HG03342 (cell line): ENCODE data around the gene VAMP2.
"Not testable (repeated sequence)": the region's sequence is repeated elsewhere in the genome, so short reads cannot be mapped to it uniquely, and the experiment has no call there.

ENCODE experiments used
- ATAC-seq: cut with Tn5 transposase; IDR thresholded peaks from one replicate; pipeline ENCODE4 v1.9.1; 2021; ENCODE audit warnings: mild to moderate bottlenecking, moderate library complexity; ENCODE audit not compliant: unreplicated experiment

VAMP2 gene

DNA sequence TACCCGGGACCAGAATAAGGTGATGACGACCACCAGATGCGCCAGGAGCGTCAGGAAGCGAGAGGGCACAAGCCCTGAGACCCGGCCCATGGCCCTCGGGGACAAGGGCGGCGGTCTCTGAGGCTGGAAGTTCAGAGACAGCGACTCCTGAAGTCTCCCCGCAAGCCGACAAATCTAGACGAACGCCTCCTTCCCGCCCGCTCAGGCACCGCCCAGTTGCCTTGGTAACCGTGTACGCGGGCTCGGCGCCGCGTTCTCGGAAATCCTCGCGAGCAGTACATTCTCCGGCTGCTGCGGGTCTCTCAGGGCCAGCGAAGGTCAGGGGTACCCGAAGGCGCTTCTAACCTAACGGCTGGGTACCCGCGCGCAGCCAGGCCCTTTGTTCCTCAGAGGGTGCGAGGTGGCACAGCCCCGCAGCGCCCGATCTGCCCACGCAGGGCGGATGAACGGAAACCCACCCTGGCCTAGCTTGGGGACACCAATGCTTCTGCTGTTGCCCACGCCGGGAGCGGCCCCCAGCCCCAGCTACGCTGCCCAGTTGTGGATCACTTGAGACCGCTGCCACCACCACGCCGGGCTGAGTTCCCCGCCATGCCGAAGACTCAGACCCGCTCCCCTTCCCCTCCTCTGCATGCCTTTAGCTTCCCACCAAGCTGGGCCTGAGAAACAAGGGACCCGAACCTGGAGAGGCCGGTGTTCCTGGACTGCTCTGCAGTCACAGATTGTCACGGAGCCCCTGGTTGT lies 13.6 kb upstream of the VAMP2 start, which contains the start of gene TMEM107:
Gene TMEM107 (minus strand): TSS at position 184 of the 744 bp plus-strand sequence. CDS start 94 bp downstream, at position 90.
- ATAC-seq, result peak; percentile 34

DNA sequence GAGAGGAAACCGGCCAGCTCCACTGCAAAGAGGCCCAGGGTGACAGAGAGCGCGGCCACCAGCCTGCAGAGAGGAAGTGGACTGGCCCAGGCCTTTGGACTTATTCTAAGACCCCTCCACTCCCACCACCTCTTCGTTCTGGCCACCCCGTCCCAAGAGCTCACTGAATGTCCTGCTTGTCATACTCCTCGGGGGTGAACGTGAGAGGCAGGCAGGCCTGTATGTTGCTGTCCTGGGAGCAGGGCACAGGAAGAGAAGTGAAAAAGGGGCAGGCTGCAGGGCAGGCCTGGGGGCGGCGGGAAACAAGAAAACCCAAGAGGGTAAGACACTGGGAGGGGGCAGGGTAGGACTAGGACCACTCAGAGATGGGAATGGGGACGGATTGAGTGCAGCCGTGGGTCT lies 13.0 kb upstream of the VAMP2 start:
- no peak for ATAC-seq

DNA sequence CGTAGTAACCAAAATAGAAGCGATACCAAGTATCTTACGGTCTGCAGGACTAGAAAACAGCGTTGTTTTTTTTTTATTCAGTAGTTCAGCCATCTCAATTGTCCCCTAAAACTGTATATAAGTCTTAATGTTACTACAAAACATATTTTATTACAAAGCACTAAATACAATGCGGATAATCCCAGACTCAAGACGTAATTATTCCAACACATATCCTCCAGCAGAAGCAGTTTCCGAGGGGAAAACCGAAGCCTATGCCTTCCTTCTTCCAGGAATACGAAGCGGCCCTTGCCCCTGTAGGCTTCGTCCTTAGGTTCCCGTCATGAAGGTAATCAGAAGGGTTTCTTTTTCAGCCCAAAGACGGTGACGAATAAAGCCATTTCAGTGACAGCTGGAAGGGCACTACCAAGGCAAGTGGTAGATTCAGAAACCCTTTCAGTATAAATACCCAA lies 11.1 kb upstream of the VAMP2 start:
- ATAC-seq, result no peak

DNA sequence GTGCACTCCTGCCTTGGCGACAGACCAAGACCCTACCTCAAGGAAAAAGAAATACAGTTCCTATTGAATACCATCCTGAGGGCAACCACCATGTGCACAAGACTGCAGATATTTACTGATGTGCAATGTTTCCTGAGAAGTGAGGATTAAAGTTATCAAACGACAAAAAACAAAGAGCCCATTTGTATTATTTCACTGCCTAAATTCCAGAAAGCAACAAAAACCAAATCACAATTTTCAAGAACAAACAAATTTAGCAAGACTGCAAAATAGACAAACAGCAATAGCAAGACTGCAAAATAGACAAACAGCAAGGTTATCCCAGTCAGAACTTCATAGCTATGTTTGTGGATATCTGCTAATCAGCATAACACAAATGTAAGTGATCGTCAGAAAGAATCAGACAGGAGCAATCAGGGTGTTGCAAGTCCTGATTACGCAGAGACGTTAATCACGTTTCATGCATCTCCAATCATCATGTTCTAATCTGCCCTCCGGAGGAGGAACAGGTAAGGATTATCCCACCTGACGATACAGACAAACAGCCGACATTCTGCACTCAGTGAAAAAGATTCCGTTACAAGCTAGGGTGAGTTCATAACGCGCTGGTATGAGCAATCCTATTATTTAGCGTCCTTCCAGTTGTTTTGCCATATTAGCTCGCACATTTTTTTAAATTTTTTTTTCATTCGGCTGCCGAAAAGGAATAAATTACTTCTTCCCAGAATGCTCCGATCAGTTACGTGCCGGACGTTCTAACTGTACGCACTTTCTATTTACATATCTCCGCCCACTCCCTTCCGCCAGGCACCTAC lies 10.5 kb upstream of the VAMP2 start:
- ATAC-seq, result peak; percentile 62

DNA sequence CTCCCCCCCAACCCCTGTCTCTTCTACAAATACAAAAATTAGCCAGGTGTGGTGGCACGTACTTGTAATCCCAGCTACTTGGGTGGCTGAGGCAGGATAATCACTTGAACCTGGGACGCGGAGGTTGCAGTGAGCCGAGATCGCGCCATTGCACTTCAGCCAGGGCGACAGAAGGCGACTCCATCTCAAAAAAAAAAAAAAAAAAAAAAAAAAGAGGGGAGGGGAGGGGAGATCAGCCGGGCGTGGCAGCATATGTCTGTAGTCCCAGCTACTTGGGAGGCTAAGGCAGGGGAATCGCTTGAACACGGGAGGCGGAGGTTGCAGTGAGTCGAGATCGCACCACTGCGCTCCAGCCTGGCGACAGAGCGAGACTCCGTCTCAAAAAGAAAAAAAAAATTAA lies 7.4 kb upstream of the VAMP2 start:
- not testable (repeated sequence) for ATAC-seq

- no peak for ATAC-seq
These were observed 4.8 kb upstream of the VAMP2 start for GRCh38 chr17:8167526-8167925.

DNA sequence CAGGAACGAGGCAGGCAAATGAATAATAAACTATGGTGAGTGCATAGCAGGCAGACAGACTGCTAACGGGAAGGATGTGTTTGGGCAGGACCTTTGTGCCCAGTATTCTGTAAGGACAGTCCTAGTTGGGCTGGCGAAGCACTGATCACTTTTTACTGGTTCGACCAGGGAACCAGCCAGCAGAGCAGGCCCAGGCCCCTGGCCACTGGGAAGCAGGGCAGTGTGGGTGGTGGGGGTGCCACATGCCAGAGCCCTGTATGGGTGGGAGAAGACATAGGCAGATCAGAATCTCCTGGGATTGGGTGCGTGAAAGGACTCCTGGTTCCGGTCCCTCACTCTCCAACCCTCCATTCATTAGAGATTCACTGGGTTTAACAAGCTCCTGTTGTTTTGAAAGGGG lies 4.0 kb upstream of the VAMP2 start:
- no peak for ATAC-seq

DNA sequence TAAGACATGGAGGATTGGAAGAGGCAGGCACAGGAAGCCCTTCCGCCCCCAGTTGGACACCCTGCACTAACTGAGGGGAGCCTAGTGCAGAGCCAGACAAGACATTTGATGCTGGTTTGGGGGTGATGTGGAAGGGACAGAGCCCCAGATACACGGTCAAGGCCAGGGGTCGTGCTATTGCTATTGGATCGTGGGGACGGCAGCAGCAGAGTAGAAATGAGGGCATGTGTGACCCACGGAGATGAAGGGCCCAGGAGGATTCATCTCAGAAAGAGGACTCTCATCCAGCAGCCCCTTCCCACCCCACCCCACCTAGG lies 2.0 kb upstream of the VAMP2 start:
- no peak for ATAC-seq

DNA sequence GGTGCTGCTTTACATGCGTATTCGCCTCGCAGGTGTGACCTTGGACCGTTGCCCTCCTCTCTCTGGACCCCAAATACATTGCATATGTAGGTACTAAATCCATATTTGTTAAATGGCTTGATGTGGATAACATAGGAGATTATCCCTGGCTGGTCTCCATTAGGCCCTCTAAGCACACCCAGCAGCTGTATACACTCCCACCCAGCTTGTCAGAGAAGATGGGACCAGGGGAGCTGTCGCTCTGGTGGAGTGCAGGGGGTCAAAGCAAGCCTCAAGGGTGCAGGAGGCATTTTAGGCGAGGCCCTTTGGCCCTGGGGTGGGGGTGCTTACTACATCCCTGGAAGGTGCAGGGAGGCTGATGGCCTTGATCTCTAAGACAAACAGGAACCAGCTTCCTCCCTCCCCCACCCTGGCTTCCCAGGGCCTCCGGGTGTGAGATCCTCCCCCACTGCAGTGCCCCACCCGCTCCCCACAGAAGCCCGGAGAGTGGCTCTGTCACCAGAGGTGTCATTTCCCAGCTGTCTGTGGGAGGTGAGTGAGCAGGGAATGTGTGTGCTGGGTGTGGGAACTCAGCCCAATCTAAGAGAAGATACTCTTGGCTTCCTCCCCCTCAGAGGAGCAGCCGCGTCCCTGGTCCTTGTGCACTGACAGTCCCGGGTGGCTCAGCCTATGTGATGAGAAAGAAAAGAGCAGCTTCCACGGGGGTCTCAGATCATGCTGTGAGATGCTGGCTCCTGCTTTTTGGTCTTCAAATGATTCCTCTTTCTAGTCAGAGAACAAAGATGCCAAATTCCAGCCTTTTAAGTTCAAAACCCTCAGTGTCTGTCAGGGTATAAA lies 1.4 kb upstream of the VAMP2 start:
- no peak for ATAC-seq

DNA sequence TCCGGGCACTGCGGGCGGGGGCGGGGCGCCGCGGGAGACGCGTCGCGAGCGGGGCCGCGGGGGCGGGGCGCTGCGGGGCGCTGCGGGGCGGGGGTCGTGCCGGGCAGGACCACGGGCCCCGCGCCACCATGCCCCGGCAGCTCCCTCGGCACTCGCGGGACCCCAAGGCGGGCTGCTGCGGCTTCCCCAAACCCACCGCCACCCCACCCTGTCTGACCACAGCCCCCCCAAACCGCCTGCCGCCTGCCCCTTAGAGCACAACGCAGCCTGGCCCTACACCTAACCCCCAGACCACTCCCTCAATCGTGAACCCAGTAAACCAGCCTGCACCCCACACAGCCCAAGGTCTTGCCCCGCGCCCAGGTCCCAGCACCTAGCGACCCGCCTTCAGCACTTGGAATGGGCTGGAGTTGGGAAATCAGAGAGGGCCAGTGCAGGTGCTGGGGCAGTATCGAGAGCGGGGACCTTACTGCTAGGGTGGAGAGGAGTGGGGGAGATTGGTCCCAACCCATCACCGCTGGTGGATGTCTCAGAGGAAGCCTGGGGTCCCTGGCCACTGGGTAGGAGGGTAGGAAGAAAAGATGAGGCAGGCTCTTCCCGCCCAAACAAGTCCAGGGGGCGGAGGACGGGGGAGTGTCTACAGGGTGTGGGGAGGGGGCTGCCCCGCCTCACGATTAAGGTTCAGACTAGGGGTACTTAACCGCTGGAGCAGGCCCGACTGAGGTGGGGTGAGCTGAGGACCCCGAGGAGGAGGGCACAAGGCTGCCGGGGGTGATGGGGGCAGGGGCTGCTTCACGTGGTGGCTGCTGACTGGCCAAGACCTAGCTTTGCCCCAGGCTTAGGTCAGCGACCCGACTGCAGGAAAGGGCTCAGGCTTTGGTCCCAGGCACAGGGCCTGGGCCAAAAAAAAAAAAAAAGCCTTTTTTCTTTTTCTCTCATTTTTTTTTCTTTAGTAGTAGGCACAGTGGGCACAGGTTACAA lies 539 bp upstream of the VAMP2 start:
- no peak for ATAC-seq

DNA sequence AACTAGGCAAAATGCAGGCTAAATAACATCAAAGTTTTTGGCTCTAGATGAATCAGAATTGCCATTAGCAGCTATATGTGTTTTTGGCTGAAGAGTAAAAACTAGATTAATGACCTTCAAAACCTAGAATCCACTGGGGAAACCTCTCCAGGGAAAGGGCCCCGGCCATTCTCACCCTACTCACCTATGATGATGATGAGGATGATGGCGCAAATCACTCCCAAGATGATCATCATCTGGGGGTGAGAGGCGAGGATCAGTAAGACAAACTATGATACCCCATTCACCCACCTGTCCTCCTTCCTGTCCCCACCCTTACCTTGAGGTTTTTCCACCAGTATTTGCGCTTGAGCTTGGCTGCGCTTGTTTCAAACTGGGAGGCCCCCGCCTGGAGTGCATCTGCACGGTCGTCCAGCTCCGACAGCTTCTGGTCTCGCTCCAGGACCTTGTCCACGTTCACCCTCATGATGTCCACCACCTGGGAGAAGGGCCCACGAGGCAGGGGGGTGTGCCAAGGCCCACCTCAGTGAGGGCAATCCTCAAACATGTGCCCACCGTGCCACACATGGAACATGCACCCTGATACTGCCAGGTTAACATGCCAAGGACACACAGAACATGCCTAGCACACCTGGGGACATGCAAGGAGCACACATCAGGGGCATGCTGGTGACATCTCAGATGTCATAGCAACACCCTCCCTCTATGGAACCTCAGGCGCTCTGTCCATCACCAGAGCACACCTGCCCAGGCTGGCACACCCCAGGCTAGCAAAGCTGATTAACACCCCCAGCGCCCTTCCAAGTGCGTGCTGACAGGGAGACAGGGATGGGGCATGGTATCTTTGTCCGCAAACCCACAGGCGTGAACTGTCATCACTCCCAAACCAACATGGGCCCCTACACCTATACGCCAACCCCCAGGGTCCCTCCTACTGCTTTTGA lies 1.2 kb downstream of the VAMP2 start:
- no peak for ATAC-seq

DNA sequence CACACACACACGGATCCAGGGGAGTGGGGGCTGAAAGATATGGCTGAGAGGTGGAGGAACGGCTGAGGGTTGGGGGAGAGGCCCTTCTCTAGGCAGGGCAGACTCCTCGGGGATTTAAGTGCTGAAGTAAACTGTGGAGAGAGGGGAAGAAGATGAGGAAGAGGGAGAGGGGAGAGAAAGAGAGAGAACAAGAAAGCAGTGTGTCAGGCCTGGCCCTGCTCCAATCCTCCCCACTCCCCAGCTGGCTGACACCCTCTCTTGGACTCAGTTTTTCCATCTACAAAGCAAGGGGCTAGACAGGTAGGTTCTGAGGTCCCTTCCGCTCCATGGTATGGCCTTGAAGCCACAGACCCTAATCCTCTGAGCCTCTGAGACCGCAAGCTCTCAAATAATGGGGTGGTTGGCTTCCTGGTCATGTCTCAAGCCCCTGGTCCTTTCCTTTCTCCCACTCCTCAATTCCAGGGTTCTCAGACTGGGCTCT lies 2.0 kb downstream of the VAMP2 start:
- no peak for ATAC-seq

DNA sequence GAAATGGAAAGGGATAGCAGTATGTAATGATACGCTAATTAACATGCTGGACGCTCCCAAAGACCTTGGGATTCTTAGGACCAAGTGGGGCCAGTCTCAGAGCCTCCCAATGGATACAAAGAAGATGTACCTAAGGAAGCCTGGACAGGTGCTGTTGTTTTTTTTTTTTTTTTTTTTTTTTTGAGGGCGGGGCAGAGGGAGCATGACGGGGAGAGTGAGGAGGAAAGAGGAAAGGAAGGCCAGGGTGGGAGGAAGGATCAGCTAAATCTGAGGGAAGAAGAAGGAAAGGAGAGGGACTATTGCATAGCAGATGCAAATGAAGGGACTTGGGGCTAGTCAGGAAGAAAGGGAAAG lies 2.5 kb downstream of the VAMP2 start:
- ATAC-seq, result no peak

- no peak for ATAC-seq
These were observed 3.1 kb downstream of the VAMP2 start for GRCh38 chr17:8159459-8160223.

DNA sequence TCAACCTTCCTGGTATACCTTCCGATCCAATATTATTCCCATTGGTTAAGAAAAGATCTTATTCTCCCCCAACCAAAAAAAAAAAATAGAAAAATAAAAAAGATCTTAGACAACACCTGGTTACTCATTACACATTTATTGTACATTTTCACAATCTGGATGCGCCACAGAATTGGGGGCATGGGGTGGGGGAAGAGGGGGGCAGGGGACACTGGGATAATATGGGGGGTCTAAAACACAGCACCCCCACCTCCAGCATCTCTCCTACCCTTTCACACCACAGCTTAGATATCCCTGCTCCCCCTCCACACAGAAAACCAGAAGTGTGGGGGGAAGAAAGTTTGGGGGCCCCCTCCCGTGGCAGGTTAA lies 3.7 kb downstream of the VAMP2 start:
- ATAC-seq, result no peak

DNA sequence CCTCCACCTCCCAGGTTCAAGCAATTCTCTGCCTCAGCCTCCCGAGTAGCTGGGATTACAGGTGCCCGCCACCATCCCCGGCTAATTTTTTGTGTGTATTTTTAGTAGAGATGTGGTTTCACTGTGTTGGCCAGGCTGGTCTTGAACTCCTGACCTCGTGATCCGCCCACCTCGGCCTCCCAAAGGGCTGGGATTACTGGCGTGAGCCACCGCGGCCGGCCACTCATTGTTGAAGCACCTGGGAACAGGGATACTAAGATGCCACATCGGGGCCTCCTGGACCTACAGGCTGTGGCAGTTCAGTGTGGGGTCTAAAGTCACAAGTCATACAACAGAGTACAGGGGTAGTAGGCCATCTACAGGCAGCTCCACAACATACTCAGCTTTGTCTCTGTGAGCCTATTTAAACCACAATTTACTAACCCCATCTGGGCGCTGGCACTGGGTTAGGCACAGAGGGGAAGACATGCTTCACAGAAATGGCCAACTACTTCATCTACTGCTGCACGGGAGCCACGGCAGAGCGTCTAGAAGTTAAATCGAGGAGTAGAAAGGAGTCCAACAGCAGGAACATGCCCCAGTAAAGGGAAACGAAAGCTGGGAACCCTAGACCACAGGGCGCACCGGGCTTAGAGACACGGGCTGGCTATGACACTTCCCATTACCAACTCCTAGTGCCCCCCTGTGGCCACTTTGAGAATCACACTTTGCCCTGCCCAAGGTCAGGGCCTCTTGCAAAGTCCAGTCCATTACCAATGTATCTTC lies 4.3 kb downstream of the VAMP2 start:
- ATAC-seq, result no peak

GRCh38 chr17:8156246-8156992 lies 6.3 kb downstream of the VAMP2 start:
- ATAC-seq, result peak; percentile 70
